OCI-LY3 (cell line): ENCODE results near the gene NTRK2.
A peak's percentile ranks its signal among the peaks of the same experiment; 100 is the strongest.

ENCODE experiments used
- H2AFZ ChIP-seq: fragments of 200-600, 300-600 bp; shearing (Covaris generic); 2 replicates; pipeline ENCODE4 v1.6.0; 2014; ENCODE audit warnings: antibody characterized with exemption, low read depth, low read length
- H3K27ac ChIP-seq: fragments of 200-600, 300-600 bp; sonication (generic); 2 replicates; pipeline ENCODE4 v1.5.1; 2014; ENCODE audit warnings: mild to moderate bottlenecking, low read length, moderate library complexity, mixed read lengths
- H3K27me3 ChIP-seq: fragments of 200-600, 300-600 bp; sonication (generic); 2 replicates; pipeline ENCODE4 v1.6.1; 2014; ENCODE audit warnings: low read depth, low read length, mixed read lengths
- H3K36me3 ChIP-seq: fragments of 200-600, 300-600 bp; sonication (generic); replicated peaks from 2 replicates; pipeline ENCODE3; 2014; ENCODE audit warnings: low read depth, low read length, mixed read lengths
- H3K4me1 ChIP-seq: fragments of 300-600, 200-600 bp; sonication (generic); 2 replicates; pipeline ENCODE4 v1.6.1; 2014; ENCODE audit warnings: low read length, mixed read lengths
- H3K4me2 ChIP-seq: fragments of 200-600, 300-600 bp; sonication (generic); 2 replicates; pipeline ENCODE4 v1.6.1; 2014; ENCODE audit warnings: low read length, mixed read lengths
- H3K4me3 ChIP-seq: fragments of 300-600, 200-600 bp; sonication (generic); 2 replicates; pipeline ENCODE4 v1.5.1; 2014; ENCODE audit warnings: antibody characterized with exemption, mild to moderate bottlenecking, low read length, moderate library complexity
- H3K79me2 ChIP-seq: fragments of 300-600, 200-600 bp; shearing (Covaris generic); 2 replicates; pipeline ENCODE4 v1.6.1; 2014; ENCODE audit warnings: mild to moderate bottlenecking, low read length, mixed read lengths
- H3K9ac ChIP-seq: fragments of 300-600, 200-600 bp; shearing (Covaris generic); 2 replicates; pipeline ENCODE4 v1.6.0; 2014; ENCODE audit warnings: mild to moderate bottlenecking, low read length, moderate library complexity
- H3K9me3 ChIP-seq: fragments of 200-600, 300-600 bp; shearing (Covaris generic); 2 replicates; pipeline ENCODE4 v1.6.1; 2014; ENCODE audit warnings: low read length, mixed read lengths; ENCODE audit not compliant: insufficient read depth
- H4K20me1 ChIP-seq: fragments of 200-600, 300-600 bp; sonication (generic); 2 replicates; pipeline ENCODE4 v1.6.1; 2016; ENCODE audit warnings: low read length, mixed read lengths; ENCODE audit not compliant: insufficient read depth
- EZH2phosphoT487 ChIP-seq: fragments of 200-600 bp; shearing (Covaris generic); IDR thresholded peaks from 2 replicates; pipeline ENCODE4 v1.6.1; 2018; ENCODE audit warnings: antibody characterized with exemption, mixed run types, low read depth
- TF ChIP-seq, protein P1 (sequence below): fragments of 200-600, 300-600 bp; sonication (generic); IDR thresholded peaks from 2 replicates; pipeline ENCODE4 v1.5.1; 2014; ENCODE audit warnings: antibody characterized with exemption, low read length, low read depth

Gene NTRK2

DNA sequence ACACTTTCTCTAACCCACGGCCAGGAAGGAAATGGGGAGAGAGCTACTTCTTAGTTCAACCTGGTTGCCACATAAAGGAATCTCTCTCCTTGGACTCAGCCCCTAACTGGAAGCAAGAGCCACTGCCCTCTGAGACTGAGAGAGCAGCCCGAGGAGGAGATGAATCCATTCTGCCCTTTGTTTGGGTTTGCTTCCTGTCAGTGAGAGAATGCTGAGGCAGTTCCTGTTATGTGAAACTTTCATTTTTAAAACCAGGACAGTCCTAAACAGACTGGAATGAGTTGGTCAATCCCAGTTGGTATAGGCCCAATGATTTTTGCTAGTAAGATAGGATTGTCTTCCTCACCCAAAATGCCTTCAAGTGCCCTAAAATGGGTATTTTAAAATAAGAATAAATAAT is 205.1 kb downstream of the NTRK2 start:
- Histone ChIP-seq H3K79me2 (no peaks in the 10 kb centered on the region), H2AFZ (peak overlapping the region; percentile 47; the same call in 1 of the 2 replicates), H3K9ac (no peak overlapping the region), H3K9me3 (no peaks in the 10 kb centered on the region), H3K4me2 (peak overlapping the region; percentile 30; the same call in 1 of the 2 replicates), H4K20me1 (no peaks in the 10 kb centered on the region), H3K4me1 (peaks cover 4% of the 10 kb centered on the region), H3K27ac (no peak overlapping the region), H3K36me3 (no peaks in the 10 kb centered on the region), H3K27me3 (no peaks in the 10 kb centered on the region), H3K4me3 (no peak overlapping the region)
- TF ChIP-seq, protein P1, sequence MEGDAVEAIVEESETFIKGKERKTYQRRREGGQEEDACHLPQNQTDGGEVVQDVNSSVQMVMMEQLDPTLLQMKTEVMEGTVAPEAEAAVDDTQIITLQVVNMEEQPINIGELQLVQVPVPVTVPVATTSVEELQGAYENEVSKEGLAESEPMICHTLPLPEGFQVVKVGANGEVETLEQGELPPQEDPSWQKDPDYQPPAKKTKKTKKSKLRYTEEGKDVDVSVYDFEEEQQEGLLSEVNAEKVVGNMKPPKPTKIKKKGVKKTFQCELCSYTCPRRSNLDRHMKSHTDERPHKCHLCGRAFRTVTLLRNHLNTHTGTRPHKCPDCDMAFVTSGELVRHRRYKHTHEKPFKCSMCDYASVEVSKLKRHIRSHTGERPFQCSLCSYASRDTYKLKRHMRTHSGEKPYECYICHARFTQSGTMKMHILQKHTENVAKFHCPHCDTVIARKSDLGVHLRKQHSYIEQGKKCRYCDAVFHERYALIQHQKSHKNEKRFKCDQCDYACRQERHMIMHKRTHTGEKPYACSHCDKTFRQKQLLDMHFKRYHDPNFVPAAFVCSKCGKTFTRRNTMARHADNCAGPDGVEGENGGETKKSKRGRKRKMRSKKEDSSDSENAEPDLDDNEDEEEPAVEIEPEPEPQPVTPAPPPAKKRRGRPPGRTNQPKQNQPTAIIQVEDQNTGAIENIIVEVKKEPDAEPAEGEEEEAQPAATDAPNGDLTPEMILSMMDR: no peak
- TF ChIP-seq EZH2phosphoT487: no peak

DNA sequence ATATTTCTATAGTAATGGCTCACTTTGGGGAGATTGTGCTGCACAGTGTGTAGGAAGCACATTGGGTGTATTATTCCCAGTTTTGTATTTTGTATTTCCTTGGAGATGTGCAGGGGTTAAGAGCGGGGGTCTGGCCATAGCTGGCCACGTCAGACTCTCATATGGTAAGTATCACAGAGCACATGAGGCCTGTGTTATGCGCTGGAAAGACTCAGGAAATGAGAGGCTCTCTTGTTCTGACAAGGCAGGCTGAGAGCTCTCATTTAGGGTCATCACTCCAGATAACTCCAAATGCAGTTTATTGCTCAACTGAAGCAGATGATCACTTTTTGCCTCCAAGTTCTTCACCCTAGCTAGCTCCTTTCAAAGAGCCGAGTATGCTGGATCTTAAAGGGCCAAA is 205.7 kb downstream of the NTRK2 start:
- Histone ChIP-seq H3K4me1 (peaks cover 4% of the 10 kb centered on the region), H3K36me3 (no peaks in the 10 kb centered on the region), H3K79me2 (no peaks in the 10 kb centered on the region), H3K9ac (no peak overlapping the region), H3K4me2 (no peak overlapping the region), H2AFZ (no peak overlapping the region), H3K27ac (no peak overlapping the region), H4K20me1 (no peaks in the 10 kb centered on the region), H3K9me3 (no peaks in the 10 kb centered on the region), H3K27me3 (no peaks in the 10 kb centered on the region), H3K4me3 (no peak overlapping the region)
- TF ChIP-seq EZH2phosphoT487: no peak
- TF ChIP-seq, protein P1: no peak

DNA sequence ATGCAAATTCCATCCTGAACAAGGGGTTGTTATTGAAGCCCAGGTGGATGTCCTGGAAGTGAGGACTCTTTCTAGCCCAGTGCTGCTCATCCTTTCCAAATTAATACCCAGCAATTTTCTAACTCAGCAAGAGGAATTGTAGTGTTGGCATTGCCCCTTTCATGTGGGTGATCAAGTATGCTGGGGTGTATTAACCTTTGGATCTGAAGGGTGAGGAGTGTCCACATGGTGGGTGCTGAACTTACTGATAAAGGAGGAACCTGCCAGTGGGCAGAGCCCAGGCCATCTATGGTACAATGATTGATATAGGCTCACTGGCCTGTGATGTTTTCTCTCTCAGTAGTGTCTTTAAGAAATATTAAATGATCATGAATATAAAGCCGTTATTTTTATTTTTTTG is 210.1 kb downstream of the NTRK2 start:
- Histone ChIP-seq H3K9ac (no peak overlapping the region), H3K79me2 (no peaks in the 10 kb centered on the region), H4K20me1 (no peaks in the 10 kb centered on the region), H3K27ac (no peak overlapping the region), H3K27me3 (no peaks in the 10 kb centered on the region), H3K9me3 (no peaks in the 10 kb centered on the region), H3K4me3 (no peak overlapping the region), H3K4me1 (no peaks in the 10 kb centered on the region), H3K4me2 (no peak overlapping the region), H2AFZ (no peak overlapping the region), H3K36me3 (no peaks in the 10 kb centered on the region)
- TF ChIP-seq EZH2phosphoT487: no peak
- TF ChIP-seq, protein P1: no peak

DNA sequence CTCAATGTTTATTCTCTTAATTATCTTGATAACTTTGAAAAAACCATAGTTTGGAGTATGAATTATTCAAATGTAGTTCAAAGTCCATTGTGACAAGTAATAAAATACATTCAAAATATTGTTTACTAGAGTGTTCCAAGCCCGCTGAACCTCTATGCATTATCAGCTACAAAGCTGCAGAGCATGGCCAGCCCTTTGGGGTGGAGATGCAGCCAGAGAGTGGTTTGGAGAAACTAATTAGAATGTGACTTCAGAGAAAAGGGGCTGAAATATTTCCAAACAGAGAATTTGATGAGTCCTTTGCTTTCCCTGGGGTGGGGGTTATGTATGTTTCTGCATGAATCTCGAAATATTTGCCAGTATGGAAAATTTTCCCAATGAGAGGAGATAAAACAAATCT is 211.3 kb downstream of the NTRK2 start:
- H3K79me2 ChIP-seq: no peaks in the 10 kb centered on the region
- H3K36me3 ChIP-seq: no peaks in the 10 kb centered on the region
- H4K20me1 ChIP-seq: no peaks in the 10 kb centered on the region
- H3K9ac ChIP-seq: no peak overlapping the region
- no peaks in the 10 kb centered on the region for H3K4me1 ChIP-seq
- no peak overlapping the region for H3K4me3 ChIP-seq
- H3K4me2 ChIP-seq: no peak overlapping the region
- no peak overlapping the region for H3K27ac ChIP-seq
- H2AFZ ChIP-seq: no peak overlapping the region
- no peaks in the 10 kb centered on the region for H3K9me3 ChIP-seq
- TF ChIP-seq, protein P1: no peak
- no peak for TF ChIP-seq EZH2phosphoT487
- H3K27me3 ChIP-seq: no peaks in the 10 kb centered on the region
